RCC 7860 (cell line): Measurements from ENCODE around the gene TNIP1.
A peak's percentile ranks its signal among the peaks of the same experiment; 100 is the strongest.

Experiments used
- DNase-seq: peaks from one replicate; pipeline ENCODE4 v3.0.0-alpha.2; 2015; ENCODE audit warnings: low spot score
- FAIRE-seq: peaks from 2 replicates; lab custom pipeline; 2012; peaks lifted over from hg19 to GRCh38; lab: Jason Lieb, UNC

Gene TNIP1

GRCh38 chr5:151085517-151086041, 4.7 kb upstream of the TNIP1 start:
- FAIRE-seq = peak; percentile 48

GRCh38 chr5:151084363-151084762, 3.5 kb upstream of the TNIP1 start:
- peak; percentile 20 for DNase-seq
- no peak for FAIRE-seq

More at GRCh38 chr5:151085517-151086041, 4.7 kb upstream of the TNIP1 start:
- DNase-seq = peak; percentile 81

GRCh38 chr5:151083081-151083676, 2.3 kb upstream of the TNIP1 start:
- peak; percentile 81 for FAIRE-seq
- peak; percentile 82 for DNase-seq

GRCh38 chr5:151082282-151082902, 1.6 kb upstream of the TNIP1 start:
- FAIRE-seq = no peak
- DNase-seq = peak; percentile 34

- FAIRE-seq (no peak), DNase-seq (peak; percentile 57)
These were observed 822 bp upstream of the TNIP1 start for GRCh38 chr5:151081431-151082281.

GRCh38 chr5:151079838-151080612, 809 bp downstream of the TNIP1 start:
- FAIRE-seq (peak; percentile 65), DNase-seq (peak; percentile 76)

GRCh38 chr5:151078490-151079262, 2.2 kb downstream of the TNIP1 start:
- DNase-seq (peak; percentile 84), FAIRE-seq (peak; percentile 85)

- FAIRE-seq = no peak
- no peak for DNase-seq
These were observed 2.9 kb downstream of the TNIP1 start for GRCh38 chr5:151077967-151078366.

- FAIRE-seq (no peak), DNase-seq (no peak)
These were observed 3.4 kb downstream of the TNIP1 start for GRCh38 chr5:151077419-151077818.

GRCh38 chr5:151076616-151077015, 4.2 kb downstream of the TNIP1 start:
- FAIRE-seq = no peak
- no peak for DNase-seq

GRCh38 chr5:151075698-151076331, 5.0 kb downstream of the TNIP1 start:
- peak; percentile 77 for DNase-seq
- peak; percentile 52 for FAIRE-seq

- no peak for DNase-seq
- no peak for FAIRE-seq
These were observed 6.3 kb downstream of the TNIP1 start for GRCh38 chr5:151074557-151074956.

- no peak for FAIRE-seq
- DNase-seq = no peak
These were observed 7.6 kb downstream of the TNIP1 start for GRCh38 chr5:151073280-151073679.

- peak; percentile 96 for DNase-seq
- peak; percentile 80 for FAIRE-seq
These were observed 8.2 kb downstream of the TNIP1 start for GRCh38 chr5:151072630-151073025.

- DNase-seq (no peak), FAIRE-seq (no peak)
These were observed 8.8 kb downstream of the TNIP1 start for GRCh38 chr5:151071848-151072629.

- FAIRE-seq (no peak), DNase-seq (no peak)
These were observed 9.8 kb downstream of the TNIP1 start for GRCh38 chr5:151071021-151071420.

- DNase-seq = no peak
- FAIRE-seq = no peak
These were observed 10.4 kb downstream of the TNIP1 start for GRCh38 chr5:151070449-151070848.

- DNase-seq (peak; percentile 82), FAIRE-seq (no peak)
These were observed 12.2 kb downstream of the TNIP1 start for GRCh38 chr5:151068433-151069197.
